Measurements from ENCODE around the gene FUNDC2. TPM values are rescaled to one million over a fixed set of nuclear protein-coding genes. Genes with fewer than 3 reads are reported as not detected.

The FUNDC2 gene
- total and polyA plus RNA-seq, 2 of the 4 experiments (the other 2 are of a cell fraction): 42.5 to 51.7 TPM

DNA sequence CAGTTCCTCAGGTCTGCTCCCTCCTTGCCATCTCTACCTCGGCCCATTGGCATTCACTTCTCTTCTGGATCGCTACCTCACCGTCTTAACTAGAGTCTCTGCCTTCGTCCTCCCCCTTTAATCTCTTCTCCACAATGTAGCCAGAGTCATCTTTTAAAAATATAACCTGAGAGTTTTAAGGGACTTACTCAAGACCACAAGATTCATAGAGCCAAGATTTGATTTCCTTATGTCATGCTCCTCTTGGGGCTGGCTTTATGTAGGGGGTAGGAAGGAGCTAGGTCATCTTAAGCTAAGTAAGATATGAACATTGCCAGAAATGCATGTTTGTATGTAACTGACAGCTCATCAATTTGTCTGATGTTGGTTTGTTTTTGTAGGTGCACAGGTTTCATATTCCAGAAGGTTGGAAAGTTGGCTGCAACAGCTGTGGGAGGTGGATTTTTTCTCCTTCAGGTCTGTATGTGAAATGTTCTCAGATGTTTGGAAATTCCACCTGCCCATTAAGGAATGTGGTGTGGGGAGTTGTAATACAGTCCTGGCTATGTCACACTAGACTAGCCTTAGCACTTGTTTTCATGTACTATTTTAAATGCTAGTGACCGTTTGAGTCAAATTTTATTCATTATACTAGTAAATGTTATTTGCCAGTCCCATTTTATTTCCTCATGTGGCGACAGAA, 19.6 kb downstream of the FUNDC2 start:
- no peak overlapping the region for H4K91ac ChIP-seq (ENCODE audit: insufficient read depth, low read depth, low read length)
- H2BK15ac ChIP-seq (ENCODE audit: low read depth, low read length): no peak overlapping the region
- no peak overlapping the region for H3K23ac ChIP-seq (ENCODE audit: low read depth, low read length)
- no peak overlapping the region for H3K4me2 ChIP-seq (ENCODE audit: low read depth, low read length)
- no peak overlapping the region for H3K9ac ChIP-seq (ENCODE audit: low read depth, low read length)
- DNase-seq (no peak), ATAC-seq (ENCODE audit: low read depth) (no peak)
- no peak overlapping the region for H3K56ac ChIP-seq (ENCODE audit: extremely low read depth, insufficient read depth, low read length)
- intact Hi-C loops (cut with micrococcal nuclease) (no loop called here), in situ Hi-C loops (cut with MboI; ENCODE audit: low sequenced_read_pairs) (no loop called here), dilution Hi-C loops (cut with HindIII; ENCODE audit: low sequenced_read_pairs, unreplicated experiment) (no loop called here)
- H2BK120ac ChIP-seq (ENCODE audit: low read depth, low read length): no peak overlapping the region
- H3K79me1 ChIP-seq (ENCODE audit: low read depth in 1 of 2, low read length in 2 of 2): no peaks in the 10 kb centered on the region
- no peak overlapping the region for H2AK5ac ChIP-seq (ENCODE audit: low read depth, low read length)
- no peaks in the 10 kb centered on the region for H3K9me3 ChIP-seq (ENCODE audit: control insufficient read depth, insufficient read depth, low read length)
- H3K27me3 ChIP-seq (ENCODE audit: control insufficient read depth, insufficient read depth, low read length): no peaks in the 10 kb centered on the region
- BruUV-seq (replicated peaks): no TSS peak
- WGBS, 2 experiments (ENCODE audit: extremely low coverage in 2 of 2, insufficient read length in 1 of 2): no CpG with 5 or more reads among the region's 6 CpGs
- H4K20me1 ChIP-seq (ENCODE audit: insufficient read depth, low read length): no peaks in the 10 kb centered on the region
- no peak overlapping the region for H2AFZ ChIP-seq (replicated peaks; ENCODE audit: low read length, poor library complexity)
- POLR2A ChIA-PET (ENCODE audit: unreplicated experiment): no interaction called here
- H3K4me3 ChIP-seq (ENCODE audit: insufficient read depth, low read depth, low read length): no peak overlapping the region
- no peaks in the 10 kb centered on the region for H3K9me1 ChIP-seq (ENCODE audit: insufficient read depth, low read length)
- no peak overlapping the region for H3K14ac ChIP-seq (replicated peaks; ENCODE audit: low read depth, low read length)
- H2AK9ac ChIP-seq (replicated peaks; ENCODE audit: low read depth, low read length, poor library complexity): no peak overlapping the region
- H3K18ac ChIP-seq (ENCODE audit: low read depth, low read length): no peak overlapping the region
- CTCF ChIA-PET: interaction anchor here (1.4 kb wide), 1 partner anchor 11 kb away, joined by 4 read pairs; no protein-coding TSS in a partner anchor
- no peak overlapping the region for H4K8ac ChIP-seq (ENCODE audit: low read depth in 2 of 2, low read length in 2 of 2)
- H3K4ac ChIP-seq (ENCODE audit: low read depth, low read length): no peak overlapping the region
- H4K5ac ChIP-seq (ENCODE audit: low read depth, low read length): no peak overlapping the region
- no peak overlapping the region for H3K27ac ChIP-seq (ENCODE audit: insufficient read depth, low read length)
- TF ChIP-seq CEBPB (IDR thresholded peaks at IDR 0.05; ENCODE audit: low read depth, low read length): no peak
- H2BK20ac ChIP-seq (ENCODE audit: low read depth, low read length): no peak overlapping the region
- H3K36me3 ChIP-seq (ENCODE audit: control insufficient read depth, insufficient read depth, low read length): no peaks in the 10 kb centered on the region
- H3K4me1 ChIP-seq (ENCODE audit: control insufficient read depth, insufficient read depth, low read length): no peaks in the 10 kb centered on the region
- H2BK5ac ChIP-seq (ENCODE audit: low read depth, low read length, poor library complexity, severe bottlenecking): no peak overlapping the region

Data from IMR-90 (cell line).